ENCODE results near the gene FANCM. TPM values are rescaled to one million over a fixed set of nuclear protein-coding genes. Genes with fewer than 3 reads are reported as not detected.

FANCM gene
- total RNA-seq, 1 experiment from 2014 or later: 11.9 TPM

GRCh38 chr14:45247427-45247826 lies 111.7 kb downstream of the FANCM start:
- peaks cover 52% of the 10 kb centered on the region for H3K79me2 ChIP-seq (ENCODE audit: insufficient read depth, low read length)
- H2AK5ac ChIP-seq (ENCODE audit: insufficient read length, low read length): no peak overlapping the region
- no peaks in the 10 kb centered on the region for H3K23me2 ChIP-seq (ENCODE audit: insufficient read length, low read depth, low read length, poor library complexity, severe bottlenecking)
- H3K27ac ChIP-seq (ENCODE audit: insufficient read length, low read depth, low read length): no peak overlapping the region
- no peak overlapping the region for H2BK12ac ChIP-seq (ENCODE audit: insufficient read length, low read depth, low read length)
- H3K79me1 ChIP-seq (ENCODE audit: insufficient read depth, low read depth, low read length, poor library complexity, severe bottlenecking): peaks cover 9% of the 10 kb centered on the region
- H3K18ac ChIP-seq (ENCODE audit: insufficient read length, low read depth, low read length): no peak overlapping the region
- no peak overlapping the region for H3K4ac ChIP-seq (ENCODE audit: low read depth, low read length)
- no peak overlapping the region for H3K4me2 ChIP-seq (ENCODE audit: insufficient read depth, insufficient read length, low read length)
- no peaks in the 10 kb centered on the region for H3K9me3 Mint-ChIP-seq
- no peaks in the 10 kb centered on the region for H4K20me1 ChIP-seq (ENCODE audit: control insufficient read depth, insufficient read depth, insufficient read length)
- H3K9me3 ChIP-seq (ENCODE audit: control insufficient read depth, low read depth, low read length): no peaks in the 10 kb centered on the region
- peaks cover 6 to 11% (median 8%) of the 10 kb centered on the region in 3 experiments; a peak in 6 of 7 replicates for H3K36me3 Mint-ChIP-seq (ENCODE audit: insufficient read depth in 1 of 3, low read depth in 3 of 3)
- H4K91ac ChIP-seq (ENCODE audit: insufficient read length, low read depth, low read length): no peak overlapping the region
- H4K8ac ChIP-seq (replicated peaks; ENCODE audit: insufficient read length, low read depth, low read length): no peak overlapping the region
- no CpG with 5 or more reads among the region's 1 CpG for WGBS (ENCODE audit: extremely low coverage, insufficient read length, low lambda C conversion rate)
- H3K9ac ChIP-seq (ENCODE audit: extremely low read depth, insufficient read length, low read length): no peak overlapping the region
- H3K27me3 ChIP-seq (ENCODE audit: insufficient read depth, low read length): no peaks in the 10 kb centered on the region
- no peaks in the 10 kb centered on the region for H3K27me3 Mint-ChIP-seq (ENCODE audit: low read depth)
- DNase-seq: no peak
- peaks cover 14 to 16% of the 10 kb centered on the region in 2 experiments for H3K4me1 Mint-ChIP-seq
- no peak overlapping the region for H4K5ac ChIP-seq (ENCODE audit: insufficient read length, low read depth, low read length)
- no peak overlapping the region for H3T11ph ChIP-seq (ENCODE audit: low read length)
- H2BK15ac ChIP-seq (ENCODE audit: low read depth, low read length): no peak overlapping the region
- TF ChIP-seq CTCF (conservative IDR thresholded peaks at IDR 0.05): no peak
- H2AFZ ChIP-seq (ENCODE audit: low read length): no peak overlapping the region
- H2BK120ac ChIP-seq (ENCODE audit: low read depth, low read length, poor library complexity, severe bottlenecking): no peak overlapping the region
- H3K4me1 ChIP-seq (ENCODE audit: insufficient read depth, low read length): no peaks in the 10 kb centered on the region
- H2BK5ac ChIP-seq (ENCODE audit: insufficient read length, low read length): no peak overlapping the region
- H3K56ac ChIP-seq (ENCODE audit: insufficient read length, low read depth, low read length): no peak overlapping the region
- no peak overlapping the region for H3K14ac ChIP-seq (ENCODE audit: insufficient read depth, low read length)
- no peak overlapping the region for H2BK20ac ChIP-seq (ENCODE audit: low read depth, low read length, poor library complexity, severe bottlenecking)
- H3K23ac ChIP-seq (ENCODE audit: insufficient read length, low read depth, low read length): no peak overlapping the region
- H3K27ac Mint-ChIP-seq: no peak overlapping the region
- no peak overlapping the region for H3K4me3 Mint-ChIP-seq

Data from H9 (cell line).